Hepatocyte (in vitro differentiated cells): Measurements from ENCODE around the gene RAB19.

ENCODE experiments used
- EZH2 ChIP-seq: fragments of 200-600 bp; sonication (generic); IDR thresholded peaks from 2 replicates; pipeline ENCODE4 v1.6.1; 2016; ENCODE audit warnings: antibody characterized with exemption, mild to moderate bottlenecking, borderline replicate concordance
- EZH2phosphoT487 ChIP-seq: fragments of 200-600 bp; sonication (generic); IDR thresholded peaks from one replicate; pipeline ENCODE4 v1.6.1; 2018; ENCODE audit warnings: antibody characterized with exemption, mild to moderate bottlenecking, low read depth, moderate library complexity; ENCODE audit not compliant: unreplicated experiment, severe bottlenecking
- TF ChIP-seq, protein P1 (sequence below): fragments of 200-600 bp; sonication (generic); IDR thresholded peaks from 2 replicates; pipeline ENCODE4 v1.5.1; 2016; ENCODE audit warnings: antibody characterized with exemption, mild to moderate bottlenecking; ENCODE audit not compliant: poor library complexity

- TF ChIP-seq, protein P1, sequence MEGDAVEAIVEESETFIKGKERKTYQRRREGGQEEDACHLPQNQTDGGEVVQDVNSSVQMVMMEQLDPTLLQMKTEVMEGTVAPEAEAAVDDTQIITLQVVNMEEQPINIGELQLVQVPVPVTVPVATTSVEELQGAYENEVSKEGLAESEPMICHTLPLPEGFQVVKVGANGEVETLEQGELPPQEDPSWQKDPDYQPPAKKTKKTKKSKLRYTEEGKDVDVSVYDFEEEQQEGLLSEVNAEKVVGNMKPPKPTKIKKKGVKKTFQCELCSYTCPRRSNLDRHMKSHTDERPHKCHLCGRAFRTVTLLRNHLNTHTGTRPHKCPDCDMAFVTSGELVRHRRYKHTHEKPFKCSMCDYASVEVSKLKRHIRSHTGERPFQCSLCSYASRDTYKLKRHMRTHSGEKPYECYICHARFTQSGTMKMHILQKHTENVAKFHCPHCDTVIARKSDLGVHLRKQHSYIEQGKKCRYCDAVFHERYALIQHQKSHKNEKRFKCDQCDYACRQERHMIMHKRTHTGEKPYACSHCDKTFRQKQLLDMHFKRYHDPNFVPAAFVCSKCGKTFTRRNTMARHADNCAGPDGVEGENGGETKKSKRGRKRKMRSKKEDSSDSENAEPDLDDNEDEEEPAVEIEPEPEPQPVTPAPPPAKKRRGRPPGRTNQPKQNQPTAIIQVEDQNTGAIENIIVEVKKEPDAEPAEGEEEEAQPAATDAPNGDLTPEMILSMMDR = no peak
- TF ChIP-seq EZH2phosphoT487 (no peak), EZH2 (no peak)
Measured at GRCh38 chr7:140367528-140367927, 36.3 kb upstream of the RAB19 start.
